ENCODE data around the gene HNRNPUL1.
"Not testable (repeated sequence)": the region's sequence is repeated elsewhere in the genome, so short reads cannot be mapped to it uniquely, and the experiment has no call there.

HNRNPUL1 gene

DNA sequence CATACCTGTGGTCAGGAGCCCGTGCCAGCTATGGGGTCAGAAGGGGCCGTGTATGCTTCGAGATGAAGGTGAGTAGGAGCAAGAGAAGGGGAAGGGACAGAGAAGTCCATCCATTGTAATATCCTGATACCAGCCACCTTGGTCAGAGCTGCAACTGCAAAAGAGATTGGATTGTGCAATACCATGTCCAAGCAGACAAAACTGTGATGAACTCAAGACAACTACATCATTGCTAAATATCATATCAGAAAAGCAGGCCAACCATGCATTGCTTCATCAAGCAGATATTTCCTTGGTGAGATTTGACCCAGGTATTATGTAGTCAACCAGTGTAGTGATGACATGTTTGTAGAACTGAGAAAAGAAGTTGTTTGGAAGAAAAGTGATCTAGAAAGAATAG is 12.1 kb downstream of the HNRNPUL1 start:
- TF ChIP-seq ZNF274 (IDR thresholded peaks at IDR 0.05; ENCODE audit: low read depth, low read length), result no peak
- H3K4me3 ChIP-seq (ENCODE audit: low read length), result no peak overlapping the region

GRCh38 chr19:41278478-41278877 is 14.3 kb downstream of the HNRNPUL1 start:
- H3K4me3 ChIP-seq (ENCODE audit: low read length), result no peak overlapping the region

GRCh38 chr19:41288673-41289530 is 24.7 kb downstream of the HNRNPUL1 start:
- H3K4me3 ChIP-seq (ENCODE audit: low read length), result no peak overlapping the region
- TF ChIP-seq ZNF274 (IDR thresholded peaks at IDR 0.05; ENCODE audit: low read depth, low read length), result no peak

More at GRCh38 chr19:41278478-41278877, 14.3 kb downstream of the HNRNPUL1 start:
- TF ChIP-seq ZNF274 (IDR thresholded peaks at IDR 0.05; ENCODE audit: low read depth, low read length), result no peak

- not testable (repeated sequence) for H3K4me3 ChIP-seq (ENCODE audit: low read length)
These were observed 25.6 kb downstream of the HNRNPUL1 start for GRCh38 chr19:41289814-41290213.

DNA sequence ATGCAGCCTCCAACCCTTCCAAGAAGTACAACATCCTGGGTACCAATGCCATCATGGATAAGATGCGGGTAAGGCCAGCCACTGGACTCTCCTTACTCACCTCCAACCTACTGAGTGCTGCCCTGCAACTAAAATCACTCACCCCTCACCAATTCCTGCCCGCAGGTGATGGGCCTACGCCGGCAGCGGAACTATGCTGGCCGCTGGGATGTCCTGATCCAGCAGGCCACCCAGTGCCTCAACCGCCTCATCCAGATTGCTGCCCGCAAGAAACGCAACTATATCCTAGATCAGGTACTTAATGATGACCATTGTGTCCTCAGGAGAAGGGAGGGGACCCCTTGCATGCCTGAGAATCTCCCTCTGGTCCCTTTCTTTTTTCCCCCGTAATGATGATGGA is 30.2 kb downstream of the HNRNPUL1 start:
- TF ChIP-seq ZNF274 (IDR thresholded peaks at IDR 0.05; ENCODE audit: low read depth, low read length), result no peak
- no peak overlapping the region for H3K4me3 ChIP-seq (ENCODE audit: low read length)

DNA sequence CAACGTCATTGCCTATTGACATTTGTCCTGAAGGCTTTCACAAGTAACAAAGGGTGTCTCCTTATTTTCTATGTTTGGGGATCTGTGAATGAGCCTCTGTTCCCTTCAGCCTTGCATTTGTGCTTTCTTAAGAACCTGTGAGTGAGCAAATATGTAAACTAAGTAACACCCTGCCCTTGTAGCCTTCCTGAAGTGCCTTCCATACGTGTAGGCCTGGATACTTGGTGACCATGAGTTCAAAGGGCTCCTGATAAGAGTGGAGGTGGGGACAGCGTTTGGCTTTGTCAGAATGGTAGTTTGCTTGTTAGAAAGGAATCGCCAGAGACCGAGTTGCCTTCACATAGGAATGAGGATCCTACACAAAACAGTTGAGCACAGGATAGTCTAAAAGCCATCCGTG is 31.3 kb downstream of the HNRNPUL1 start:
- no peak overlapping the region for H3K4me3 ChIP-seq (ENCODE audit: low read length)
- no peak for TF ChIP-seq ZNF274 (IDR thresholded peaks at IDR 0.05; ENCODE audit: low read depth, low read length)

- no peak overlapping the region for H3K4me3 ChIP-seq (ENCODE audit: low read length)
- TF ChIP-seq ZNF274 (IDR thresholded peaks at IDR 0.05; ENCODE audit: low read depth, low read length), result no peak
These were observed 32.3 kb downstream of the HNRNPUL1 start for GRCh38 chr19:41296433-41296871.

DNA sequence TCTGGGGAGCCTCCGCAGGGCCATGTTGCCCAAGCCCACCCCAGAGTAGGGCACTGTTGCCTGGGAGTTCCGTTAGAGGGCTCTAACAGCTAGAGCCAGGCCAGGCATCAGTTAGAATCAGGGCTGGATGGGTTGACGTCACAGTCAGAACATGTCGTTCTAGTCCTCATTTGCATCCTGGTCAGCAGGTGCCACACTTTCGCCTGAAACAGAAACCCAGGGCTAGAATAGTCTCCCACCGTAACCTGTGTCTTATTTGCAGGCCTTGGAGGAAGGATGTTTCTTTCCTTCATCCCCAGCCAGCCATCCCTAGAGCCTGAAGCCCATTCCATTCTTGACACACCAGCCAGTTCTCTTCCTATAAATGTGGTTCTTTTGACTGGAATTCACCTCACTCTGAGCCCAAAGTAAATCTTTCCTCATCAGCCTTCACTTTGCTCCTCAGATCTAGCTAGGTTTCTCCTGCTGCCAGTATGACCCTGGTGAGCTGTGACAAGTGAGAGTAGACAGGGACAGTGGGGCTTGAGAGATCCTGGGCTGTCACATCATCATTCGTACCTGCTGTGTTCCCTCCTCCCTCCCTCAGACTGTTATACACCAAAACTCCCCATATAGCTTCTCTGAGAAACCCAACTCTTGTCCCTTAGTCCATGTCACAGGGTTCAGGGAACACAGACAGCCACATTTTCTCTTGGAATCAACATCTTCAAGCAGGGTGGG is 33.6 kb downstream of the HNRNPUL1 start:
- TF ChIP-seq ZNF274 (IDR thresholded peaks at IDR 0.05; ENCODE audit: low read depth, low read length), result no peak
- H3K4me3 ChIP-seq (ENCODE audit: low read length), result peak overlapping the region; percentile 27; the same call in 1 of the 2 replicates

DNA sequence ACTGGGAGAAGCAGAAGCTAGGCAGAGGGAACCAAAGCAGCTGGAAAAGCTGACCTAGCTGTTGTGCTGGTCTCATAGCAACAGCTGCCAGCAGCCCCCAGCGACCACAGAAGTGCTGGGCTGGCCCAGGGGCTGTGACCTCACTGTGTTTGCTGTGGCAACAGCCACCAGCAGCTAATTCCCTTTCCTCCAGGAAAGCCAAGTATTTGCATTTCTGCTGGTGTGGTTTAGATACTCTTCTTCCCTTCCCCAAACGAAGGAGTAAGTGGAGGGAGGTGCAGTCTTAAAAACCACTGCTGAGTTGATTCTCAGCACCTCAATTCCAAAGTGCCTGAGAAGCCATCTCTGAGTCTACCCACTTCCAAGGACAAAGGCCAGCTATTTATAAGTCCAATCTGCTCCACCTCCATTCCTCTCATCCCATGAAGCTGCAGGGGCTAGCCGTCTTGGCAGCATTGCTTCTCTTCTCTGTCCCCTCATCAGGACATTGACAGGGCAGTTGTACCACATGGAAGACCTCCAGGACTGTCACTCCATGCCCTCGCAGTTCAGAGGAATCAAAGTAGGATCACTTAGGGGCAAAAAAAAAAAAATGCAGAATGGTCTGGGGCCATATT is 34.3 kb downstream of the HNRNPUL1 start:
- no peak for TF ChIP-seq ZNF274 (IDR thresholded peaks at IDR 0.05; ENCODE audit: low read depth, low read length)
- peak overlapping the region; percentile 27; the same call in 1 of the 2 replicates for H3K4me3 ChIP-seq (ENCODE audit: low read length)

GRCh38 chr19:41299046-41299754 is 35.0 kb downstream of the HNRNPUL1 start:
- H3K4me3 ChIP-seq (ENCODE audit: low read length), result no peak overlapping the region
- no peak for TF ChIP-seq ZNF274 (IDR thresholded peaks at IDR 0.05; ENCODE audit: low read depth, low read length)

DNA sequence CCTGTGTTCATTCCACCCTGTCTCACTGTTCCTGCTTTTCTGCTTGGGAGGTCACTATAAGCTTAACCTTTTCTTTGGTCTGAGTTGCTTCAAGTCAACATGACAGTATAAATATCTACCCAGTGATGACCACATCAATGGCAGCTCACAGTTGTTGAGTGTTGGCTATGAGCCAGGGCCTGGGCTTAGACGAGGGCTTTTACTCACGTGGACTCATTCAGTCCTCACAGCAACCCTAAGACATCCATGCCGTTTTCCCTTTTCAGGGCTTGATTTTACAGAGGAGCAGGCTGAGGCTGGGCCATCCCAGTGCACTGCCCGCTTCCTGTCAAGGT is 35.5 kb downstream of the HNRNPUL1 start:
- H3K4me3 ChIP-seq (ENCODE audit: low read length), result no peak overlapping the region
- TF ChIP-seq ZNF274 (IDR thresholded peaks at IDR 0.05; ENCODE audit: low read depth, low read length), result no peak

GRCh38 chr19:41300555-41300954 is 36.4 kb downstream of the HNRNPUL1 start:
- no peak for TF ChIP-seq ZNF274 (IDR thresholded peaks at IDR 0.05; ENCODE audit: low read depth, low read length)
- H3K4me3 ChIP-seq (ENCODE audit: low read length), result no peak overlapping the region

GRCh38 chr19:41302624-41303351 is 38.6 kb downstream of the HNRNPUL1 start:
- no peak for TF ChIP-seq ZNF274 (IDR thresholded peaks at IDR 0.05; ENCODE audit: low read depth, low read length)
- H3K4me3 ChIP-seq (ENCODE audit: low read length), result peak overlapping the region; percentile 3; the same call in 1 of the 2 replicates

Data from GM08714 (cell line).